HG02642 (cell line): Measurements from ENCODE around the gene OSBPL8.
"Not testable (repeated sequence)": the region's sequence is repeated elsewhere in the genome, so short reads cannot be mapped to it uniquely, and the experiment has no call there.

ENCODE experiments used
- ATAC-seq: cut with Tn5 transposase; IDR thresholded peaks from one replicate; pipeline ENCODE4 v1.9.1; 2021; ENCODE audit warnings: mild to moderate bottlenecking; ENCODE audit not compliant: unreplicated experiment, poor library complexity

The OSBPL8 gene

GRCh38 chr12:76383988-76384387, 175.6 kb downstream of the OSBPL8 start:
- no peak for ATAC-seq

GRCh38 chr12:76379261-76379660, 180.3 kb downstream of the OSBPL8 start:
- no peak for ATAC-seq

GRCh38 chr12:76376876-76377275, 182.7 kb downstream of the OSBPL8 start:
- not testable (repeated sequence) for ATAC-seq

- ATAC-seq = no peak
These were observed 183.6 kb downstream of the OSBPL8 start for GRCh38 chr12:76375939-76376338.

GRCh38 chr12:76375470-76375869, 184.1 kb downstream of the OSBPL8 start:
- no peak for ATAC-seq

- no peak for ATAC-seq
These were observed 185.1 kb downstream of the OSBPL8 start for GRCh38 chr12:76374386-76375020.

GRCh38 chr12:76368230-76368629, 191.3 kb downstream of the OSBPL8 start:
- ATAC-seq = no peak

- ATAC-seq = no peak
These were observed 193.4 kb downstream of the OSBPL8 start for GRCh38 chr12:76366163-76366562.

GRCh38 chr12:76364131-76364530, 195.4 kb downstream of the OSBPL8 start:
- ATAC-seq = not testable (repeated sequence)

- ATAC-seq = no peak
These were observed 199.3 kb downstream of the OSBPL8 start for GRCh38 chr12:76360316-76360715.

- no peak for ATAC-seq
These were observed 203.5 kb downstream of the OSBPL8 start for GRCh38 chr12:76356071-76356470.

- peak; percentile 99 for ATAC-seq
These were observed 211.3 kb downstream of the OSBPL8 start, which contains the start of gene BBS10 for GRCh38 chr12:76348079-76348901. TSS of gene BBS10 (minus strand) at chr12:76348415. CDS start at chr12:76348358, 57 bp downstream.

- ATAC-seq = no peak
These were observed 212.7 kb downstream of the OSBPL8 start for GRCh38 chr12:76346798-76347420.

GRCh38 chr12:76346236-76346635, 213.3 kb downstream of the OSBPL8 start:
- no peak for ATAC-seq

GRCh38 chr12:76345569-76345968, 214.0 kb downstream of the OSBPL8 start:
- no peak for ATAC-seq

- no peak for ATAC-seq
These were observed 218.0 kb downstream of the OSBPL8 start for GRCh38 chr12:76341436-76342030.

GRCh38 chr12:76340680-76341435, 218.7 kb downstream of the OSBPL8 start:
- ATAC-seq = no peak

GRCh38 chr12:76337583-76337982, 222.0 kb downstream of the OSBPL8 start:
- no peak for ATAC-seq

- no peak for ATAC-seq
These were observed 227.0 kb downstream of the OSBPL8 start for GRCh38 chr12:76332606-76333005.

- no peak for ATAC-seq
These were observed 230.0 kb downstream of the OSBPL8 start for GRCh38 chr12:76329606-76330005.
